Glutamatergic neuron (in vitro differentiated cells): ENCODE data around the gene PRKCQ. TPM values are rescaled to one million over a fixed set of nuclear protein-coding genes. Genes with fewer than 3 reads are reported as not detected.
A peak's percentile ranks its signal among the peaks of the same experiment; 100 is the strongest.

Source experiments
- DNase-seq: peaks from one replicate; pipeline ENCODE4 v3.0.0; 2022
- H3K27ac Mint-ChIP-seq: one replicate; pipeline ENCODE4 v1.8.0; 2020; ENCODE audit warnings: mild to moderate bottlenecking, mixed read lengths, inconsistent platforms; ENCODE audit not compliant: unreplicated experiment
- H3K27me3 Mint-ChIP-seq: one replicate; pipeline ENCODE4 v1.8.0; 2020; ENCODE audit warnings: mild to moderate bottlenecking, moderate library complexity, mixed read lengths, inconsistent platforms; ENCODE audit not compliant: unreplicated experiment
- H3K36me3 Mint-ChIP-seq: one replicate; pipeline ENCODE4 v1.8.0; 2020; ENCODE audit warnings: mild to moderate bottlenecking, mixed read lengths, inconsistent platforms; ENCODE audit not compliant: unreplicated experiment
- H3K4me1 Mint-ChIP-seq: one replicate; pipeline ENCODE4 v1.8.0; 2020; ENCODE audit warnings: mild to moderate bottlenecking, low read depth, mixed read lengths, inconsistent platforms; ENCODE audit not compliant: unreplicated experiment
- H3K4me3 Mint-ChIP-seq: one replicate; pipeline ENCODE4 v1.8.0; 2020; ENCODE audit warnings: mild to moderate bottlenecking, mixed read lengths, inconsistent platforms; ENCODE audit not compliant: unreplicated experiment
- H3K9me3 Mint-ChIP-seq: one replicate; pipeline ENCODE4 v1.8.0; 2020; ENCODE audit warnings: mild to moderate bottlenecking, moderate library complexity, mixed read lengths, inconsistent platforms; ENCODE audit not compliant: unreplicated experiment
- CTCF ChIP-seq: fragments of 200-600 bp; sonication (generic); IDR thresholded peaks from one replicate; pipeline ENCODE4 v1.5.0; 2021; ENCODE audit not compliant: partially characterized antibody, unreplicated experiment
- total RNA-seq: library from RNA; stranded (reverse); fragmentation: NEBNext Ultra II Directional; extraction: Animal tissue kit (Norgen Biotek cat#: 25700); gene quantifications from one replicate; pipeline ENCODE4 v1.2.1, GENCODE V29; 2021; ENCODE audit not compliant: unreplicated experiment

Gene PRKCQ
- total RNA-seq, 1 donor from 2014 or later, result 1.3 TPM

GRCh38 chr10:6406220-6407033, 173.6 kb downstream of the PRKCQ start:
- no peak for DNase-seq
- peak; percentile 52 for TF ChIP-seq CTCF

GRCh38 chr10:6405713-6406112, 174.4 kb downstream of the PRKCQ start:
- Mint-ChIP-seq H3K4me3 (no peak overlapping the region), H3K27me3 (no peaks in the 10 kb centered on the region), H3K9me3 (no peaks in the 10 kb centered on the region), H3K36me3 (no peaks in the 10 kb centered on the region), H3K27ac (no peak overlapping the region), H3K4me1 (peaks cover 17% of the 10 kb centered on the region)
- TF ChIP-seq CTCF, result no peak
- no peak for DNase-seq

More at GRCh38 chr10:6406220-6407033, 173.6 kb downstream of the PRKCQ start:
- Mint-ChIP-seq H3K4me3 (no peak overlapping the region), H3K27me3 (no peaks in the 10 kb centered on the region), H3K9me3 (no peaks in the 10 kb centered on the region), H3K36me3 (no peaks in the 10 kb centered on the region), H3K4me1 (peaks cover 12% of the 10 kb centered on the region), H3K27ac (no peak overlapping the region)

- Mint-ChIP-seq H3K4me1 (peaks cover 12% of the 10 kb centered on the region), H3K36me3 (no peaks in the 10 kb centered on the region), H3K4me3 (no peak overlapping the region), H3K27me3 (no peaks in the 10 kb centered on the region), H3K27ac (no peak overlapping the region), H3K9me3 (no peaks in the 10 kb centered on the region)
- DNase-seq, result no peak
- TF ChIP-seq CTCF, result no peak
Observed at GRCh38 chr10:6404127-6405072, 175.7 kb downstream of the PRKCQ start.

DNA sequence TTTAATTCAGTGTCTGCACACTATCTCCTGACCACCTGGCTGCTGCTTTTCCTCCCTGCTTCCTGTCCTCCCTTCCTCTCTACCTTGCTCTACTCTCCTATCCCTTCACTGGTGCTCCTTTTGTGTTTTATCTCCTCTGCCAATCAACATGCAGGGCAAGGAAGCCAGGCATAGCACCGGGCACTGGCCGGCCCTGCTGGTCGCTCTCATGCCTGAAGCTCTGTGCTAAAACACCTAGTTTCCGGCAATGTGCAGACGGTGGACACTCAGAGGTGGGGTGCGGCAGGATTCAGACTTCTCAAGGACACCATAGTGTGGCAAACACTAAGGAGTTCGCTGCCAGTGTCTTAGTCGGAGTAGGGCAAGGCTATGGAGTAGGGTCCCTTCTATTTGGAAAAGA, 177.1 kb downstream of the PRKCQ start:
- Mint-ChIP-seq H3K27me3 (no peaks in the 10 kb centered on the region), H3K4me3 (no peak overlapping the region), H3K4me1 (peaks cover 12% of the 10 kb centered on the region), H3K27ac (no peak overlapping the region), H3K9me3 (no peaks in the 10 kb centered on the region), H3K36me3 (no peaks in the 10 kb centered on the region)
- no peak for DNase-seq
- no peak for TF ChIP-seq CTCF
